RKO (cell line): ENCODE results near the gene ATXN2.
"Not testable (repeated sequence)": the region's sequence is repeated elsewhere in the genome, so short reads cannot be mapped to it uniquely, and the experiment has no call there.

Experiments
- DNase-seq: peaks from one replicate; pipeline ENCODE4 v3.0.0-alpha.2; 2016; ENCODE audit warnings: low spot score

Gene ATXN2, protein sequence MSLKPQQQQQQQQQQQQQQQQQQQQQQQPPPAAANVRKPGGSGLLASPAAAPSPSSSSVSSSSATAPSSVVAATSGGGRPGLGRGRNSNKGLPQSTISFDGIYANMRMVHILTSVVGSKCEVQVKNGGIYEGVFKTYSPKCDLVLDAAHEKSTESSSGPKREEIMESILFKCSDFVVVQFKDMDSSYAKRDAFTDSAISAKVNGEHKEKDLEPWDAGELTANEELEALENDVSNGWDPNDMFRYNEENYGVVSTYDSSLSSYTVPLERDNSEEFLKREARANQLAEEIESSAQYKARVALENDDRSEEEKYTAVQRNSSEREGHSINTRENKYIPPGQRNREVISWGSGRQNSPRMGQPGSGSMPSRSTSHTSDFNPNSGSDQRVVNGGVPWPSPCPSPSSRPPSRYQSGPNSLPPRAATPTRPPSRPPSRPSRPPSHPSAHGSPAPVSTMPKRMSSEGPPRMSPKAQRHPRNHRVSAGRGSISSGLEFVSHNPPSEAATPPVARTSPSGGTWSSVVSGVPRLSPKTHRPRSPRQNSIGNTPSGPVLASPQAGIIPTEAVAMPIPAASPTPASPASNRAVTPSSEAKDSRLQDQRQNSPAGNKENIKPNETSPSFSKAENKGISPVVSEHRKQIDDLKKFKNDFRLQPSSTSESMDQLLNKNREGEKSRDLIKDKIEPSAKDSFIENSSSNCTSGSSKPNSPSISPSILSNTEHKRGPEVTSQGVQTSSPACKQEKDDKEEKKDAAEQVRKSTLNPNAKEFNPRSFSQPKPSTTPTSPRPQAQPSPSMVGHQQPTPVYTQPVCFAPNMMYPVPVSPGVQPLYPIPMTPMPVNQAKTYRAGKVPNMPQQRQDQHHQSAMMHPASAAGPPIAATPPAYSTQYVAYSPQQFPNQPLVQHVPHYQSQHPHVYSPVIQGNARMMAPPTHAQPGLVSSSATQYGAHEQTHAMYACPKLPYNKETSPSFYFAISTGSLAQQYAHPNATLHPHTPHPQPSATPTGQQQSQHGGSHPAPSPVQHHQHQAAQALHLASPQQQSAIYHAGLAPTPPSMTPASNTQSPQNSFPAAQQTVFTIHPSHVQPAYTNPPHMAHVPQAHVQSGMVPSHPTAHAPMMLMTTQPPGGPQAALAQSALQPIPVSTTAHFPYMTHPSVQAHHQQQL

DNA sequence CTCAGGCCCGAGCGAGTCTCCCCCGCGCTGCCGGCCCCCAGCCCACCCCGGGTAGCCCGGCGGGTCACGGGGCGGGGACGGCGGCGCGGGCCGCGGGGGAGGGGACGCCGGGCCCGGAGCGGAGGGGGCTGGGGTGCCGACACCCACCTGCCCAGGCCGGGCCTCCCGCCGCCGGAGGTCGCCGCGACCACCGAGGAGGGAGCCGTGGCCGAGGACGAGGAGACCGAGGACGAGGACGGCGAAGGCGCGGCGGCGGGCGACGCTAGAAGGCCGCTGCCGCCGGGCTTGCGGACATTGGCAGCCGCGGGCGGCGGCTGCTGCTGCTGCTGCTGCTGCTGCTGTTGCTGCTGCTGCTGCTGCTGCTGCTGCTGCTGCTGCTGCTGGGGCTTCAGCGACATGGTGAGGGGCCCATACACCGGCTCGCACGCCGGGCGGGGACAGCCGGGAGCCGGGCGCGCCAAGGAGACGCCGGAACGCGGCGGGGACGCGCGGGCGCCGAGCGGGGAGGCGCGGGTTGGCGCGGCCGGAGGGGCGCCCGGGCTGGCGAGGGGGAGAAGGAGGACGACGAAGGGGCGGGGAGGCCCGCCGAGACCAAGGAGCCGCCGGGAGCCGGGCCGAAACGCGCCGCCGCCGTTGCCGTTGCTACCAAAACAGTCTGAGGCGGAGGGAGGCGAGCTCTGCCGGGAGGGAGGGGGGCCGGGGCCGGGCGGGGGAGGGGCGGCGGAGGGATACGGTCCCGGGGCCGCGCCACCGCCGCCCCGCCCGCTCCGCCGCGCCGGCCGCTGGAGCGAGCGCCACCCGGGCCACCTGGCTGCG, at the start of gene ATXN2:
Gene ATXN2, minus strand, starts transcription at position 679 of the 816 bp plus-strand sequence. Its CDS starts 281 bp downstream, at position 398.
- DNase-seq, result peak; percentile 69

- DNase-seq, result no peak
Observed at GRCh38 chr12:111645433-111645832, 46.3 kb upstream of the ATXN2 start.

GRCh38 chr12:111643427-111643826, 44.3 kb upstream of the ATXN2 start:
- no peak for DNase-seq

DNA sequence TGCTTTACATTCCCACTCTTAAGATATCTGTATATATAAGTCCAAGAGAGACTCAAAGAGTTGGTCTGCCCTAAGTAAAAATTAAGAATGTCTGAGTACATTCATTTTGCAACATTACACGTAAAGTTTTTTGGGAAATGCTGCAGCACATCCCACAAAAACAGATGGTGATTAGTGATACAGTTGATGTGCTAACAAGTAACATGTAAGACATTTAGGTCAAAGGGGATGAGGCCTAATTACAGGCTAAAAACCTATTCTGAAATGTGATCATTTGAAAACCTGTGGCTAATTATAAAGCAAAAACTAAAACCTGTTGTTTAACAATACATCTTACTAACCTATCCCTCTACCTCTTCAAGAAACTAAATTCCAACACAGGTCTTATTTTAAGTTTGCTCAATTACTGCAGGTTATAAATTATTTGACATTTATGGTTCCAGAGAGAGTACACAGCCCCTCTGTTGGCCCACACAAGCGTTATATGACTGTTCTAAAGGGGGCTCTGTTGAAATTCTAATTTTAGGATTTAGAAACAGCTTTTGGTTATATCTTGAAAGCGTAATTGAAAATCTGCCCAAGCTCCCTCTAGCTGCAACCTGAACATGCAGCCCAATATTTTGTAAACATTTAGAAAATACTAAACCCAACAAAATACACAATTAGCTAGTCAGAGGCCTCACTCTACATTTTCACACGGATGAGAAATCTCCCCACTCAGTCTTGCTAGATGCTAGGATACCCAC, 43.7 kb upstream of the ATXN2 start:
- no peak for DNase-seq

DNA sequence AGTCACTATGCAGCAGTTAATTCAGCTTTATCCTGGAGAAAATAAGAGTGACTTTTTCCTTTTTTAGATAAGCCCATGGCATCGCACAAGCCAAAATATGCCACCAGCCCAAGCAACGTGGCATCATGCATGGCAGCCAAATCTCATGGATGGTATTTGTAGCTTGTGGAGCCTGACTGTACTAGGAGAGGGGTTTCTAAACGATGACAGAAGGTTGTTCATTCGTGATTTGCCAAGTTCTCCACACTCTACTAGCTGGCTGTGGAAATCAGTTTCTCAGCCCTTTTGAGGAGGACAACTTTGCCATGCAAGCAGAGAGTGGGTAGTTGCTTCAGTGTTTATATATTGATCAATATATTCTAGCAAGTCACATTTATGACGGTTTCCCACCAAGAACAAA, 41.4 kb upstream of the ATXN2 start:
- no peak for DNase-seq

- DNase-seq, result no peak
Observed at GRCh38 chr12:111638556-111638955, 39.4 kb upstream of the ATXN2 start.

DNA sequence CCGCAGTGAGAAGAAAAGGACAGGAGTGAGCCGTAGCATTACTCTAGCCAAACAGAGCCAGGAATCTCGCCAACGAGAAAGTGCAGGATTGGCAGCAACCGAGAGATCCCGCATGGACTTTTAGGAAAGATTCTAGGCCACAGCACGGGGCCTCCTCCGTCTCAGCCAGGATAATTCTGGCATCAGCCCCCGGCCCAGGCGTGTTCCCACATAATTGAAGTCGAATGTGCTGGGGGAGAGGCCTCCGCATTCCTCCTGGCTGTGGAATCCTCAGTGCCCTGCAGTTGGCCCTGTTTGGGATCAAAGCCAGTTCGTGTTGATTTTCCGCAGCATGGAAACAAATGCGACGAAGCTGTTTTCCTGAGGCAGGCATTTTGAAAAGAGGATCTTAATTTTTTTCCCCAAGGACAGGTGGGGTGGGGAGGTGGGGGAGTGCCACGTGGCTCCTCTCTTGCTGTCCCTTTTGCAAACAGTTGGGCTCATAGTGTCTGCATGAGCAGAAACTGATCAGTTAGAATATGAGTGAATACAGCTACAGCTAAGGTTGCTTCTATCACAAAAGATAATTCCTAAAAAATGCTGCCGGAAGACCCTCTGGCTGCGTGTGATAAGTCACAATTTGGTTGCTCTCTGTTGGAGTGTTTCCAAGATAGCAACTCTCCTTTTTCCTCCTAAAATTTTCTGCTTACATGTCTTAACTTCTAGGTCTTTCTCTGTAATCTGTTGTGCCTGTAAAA, 37.3 kb upstream of the ATXN2 start:
- DNase-seq, result no peak

DNA sequence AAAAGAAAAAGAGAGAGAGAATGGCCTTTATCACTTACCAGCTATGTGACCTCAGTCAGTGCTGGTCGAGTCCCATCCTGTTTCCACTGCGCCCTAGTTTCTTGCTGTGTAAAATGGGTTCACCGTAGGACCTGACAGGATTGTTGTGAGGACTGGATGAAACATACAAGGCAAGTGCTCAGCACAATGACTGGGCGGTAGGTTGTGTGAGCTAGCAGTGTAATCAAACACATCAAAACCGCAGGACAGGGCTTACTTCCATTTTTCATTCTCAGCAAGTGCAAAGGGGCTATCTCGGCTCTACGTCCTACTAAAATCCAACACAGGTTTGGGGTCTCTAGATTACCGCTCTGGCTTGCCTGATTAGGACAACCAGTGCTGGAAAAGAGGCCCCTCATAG, 36.4 kb upstream of the ATXN2 start:
- no peak for DNase-seq

- DNase-seq, result no peak
Observed at GRCh38 chr12:111628505-111629260, 29.6 kb upstream of the ATXN2 start.

DNA sequence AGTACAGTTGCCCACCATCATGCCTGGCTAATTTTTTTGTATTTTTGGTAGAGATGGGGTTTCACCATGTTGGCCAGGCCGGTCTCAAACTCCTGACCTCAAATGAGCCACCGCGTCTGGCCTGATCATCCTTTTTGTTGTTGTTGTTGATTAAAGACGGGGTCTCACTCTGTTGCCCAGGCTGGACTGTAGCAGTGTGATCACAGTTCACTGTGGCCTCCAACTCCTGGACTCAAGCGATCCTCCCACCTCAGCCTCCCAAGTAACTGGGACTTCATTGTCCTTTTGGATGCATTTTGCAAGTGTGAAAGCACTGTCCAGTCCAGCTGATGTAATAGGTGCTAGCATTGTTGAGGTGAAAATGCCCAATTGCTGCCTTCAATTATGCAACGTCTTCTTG, 27.1 kb upstream of the ATXN2 start:
- no peak for DNase-seq

DNA sequence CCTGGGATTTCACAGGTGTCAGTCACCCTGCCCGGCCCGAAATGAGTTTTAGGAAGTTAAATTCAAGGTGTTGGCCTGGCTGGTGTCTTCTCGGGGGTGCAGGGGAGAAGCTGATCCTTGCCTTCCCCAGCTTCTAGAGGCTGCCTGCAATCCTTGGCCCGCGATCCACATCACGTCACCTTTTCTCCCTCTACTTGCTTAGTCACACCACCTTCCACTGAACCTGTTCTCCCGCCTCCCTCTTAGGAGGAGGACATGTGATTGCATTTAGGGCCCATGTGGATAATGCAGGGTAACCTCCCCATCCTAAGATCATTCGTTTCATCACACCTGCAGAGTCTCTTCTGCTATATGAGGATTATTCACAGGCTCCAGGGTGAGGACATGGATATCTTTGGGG, 25.4 kb upstream of the ATXN2 start:
- DNase-seq, result no peak

DNA sequence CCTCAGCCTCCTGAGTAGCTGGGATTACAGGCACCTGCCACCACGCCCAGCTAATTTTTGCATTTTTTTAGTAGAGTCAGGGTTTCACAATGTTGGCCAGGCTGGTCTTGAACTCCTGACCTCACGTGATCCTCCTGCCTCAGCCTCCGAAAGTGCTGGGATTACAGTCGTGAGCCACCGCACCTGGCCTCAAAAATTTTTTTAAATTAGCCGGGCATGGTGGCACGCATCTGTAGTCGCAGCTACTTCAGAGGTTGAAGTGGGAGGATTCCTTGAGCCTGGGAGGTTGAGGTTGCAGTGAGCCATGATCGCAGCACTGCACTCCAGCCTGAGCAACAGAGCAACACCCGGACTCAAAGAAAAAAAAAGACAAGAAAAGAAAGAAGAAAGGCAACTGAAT, 18.7 kb upstream of the ATXN2 start:
- DNase-seq, result not testable (repeated sequence)

- DNase-seq, result no peak
Observed at GRCh38 chr12:111616177-111616623, 17.1 kb upstream of the ATXN2 start.

GRCh38 chr12:111607239-111607638, 8.1 kb upstream of the ATXN2 start:
- no peak for DNase-seq

DNA sequence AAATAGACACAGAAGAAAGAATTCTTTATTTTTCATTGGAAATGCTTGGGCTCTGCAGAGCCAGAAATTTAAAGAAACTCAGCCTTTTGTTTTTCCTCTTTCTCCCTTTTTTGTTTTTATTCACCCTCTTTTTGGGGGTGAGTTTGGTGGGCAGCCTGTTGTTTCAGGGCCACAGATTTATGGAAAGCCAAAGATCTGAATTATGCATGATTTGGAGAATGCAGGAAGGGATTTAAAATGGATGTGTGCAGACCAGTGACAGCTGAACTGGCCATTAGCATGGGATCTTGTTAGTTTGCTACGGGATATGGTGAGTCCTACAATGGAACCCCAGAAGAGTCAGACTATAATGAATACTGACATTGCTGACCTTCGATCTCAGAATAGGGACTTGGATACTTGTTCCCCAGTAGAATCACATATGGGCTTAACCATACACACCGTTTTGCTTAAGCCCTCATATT, 7.7 kb upstream of the ATXN2 start:
- no peak for DNase-seq

GRCh38 chr12:111605911-111606766, 7.0 kb upstream of the ATXN2 start:
- DNase-seq, result no peak

- not testable (repeated sequence) for DNase-seq
Observed at GRCh38 chr12:111602857-111603256, 3.7 kb upstream of the ATXN2 start.

GRCh38 chr12:111602348-111602747, 3.2 kb upstream of the ATXN2 start:
- no peak for DNase-seq
